KOPT-K1 (cell line): ENCODE results near the gene PPP1R12A.

Experiments
- H3K27ac ChIP-seq: fragments of 200-600 bp; sonication (generic); 2 replicates; pipeline ENCODE4 v1.5.1; 2016; ENCODE audit warnings: antibody characterized with exemption, mild to moderate bottlenecking, low read depth, low read length; ENCODE audit not compliant: poor library complexity, severe bottlenecking
- H3K36me3 ChIP-seq: fragments of 200-600 bp; sonication (generic); 2 replicates; pipeline ENCODE4 v1.5.1; 2017; ENCODE audit warnings: antibody characterized with exemption, mild to moderate bottlenecking, low read length, moderate library complexity; ENCODE audit not compliant: insufficient read depth
- H3K9me3 ChIP-seq: fragments of 200-600 bp; sonication (generic); 2 replicates; pipeline ENCODE4 v1.5.1; 2017; ENCODE audit warnings: antibody characterized with exemption, low read length, mild to moderate bottlenecking; ENCODE audit not compliant: insufficient read depth, poor library complexity, severe bottlenecking

The PPP1R12A gene

GRCh38 chr12:79850610-79851299 lies 84.1 kb downstream of the PPP1R12A start:
- Histone ChIP-seq H3K9me3 (peaks cover 38% of the 10 kb centered on the region), H3K27ac (no peak overlapping the region), H3K36me3 (peaks cover 13% of the 10 kb centered on the region; the same call in 1 of the 2 replicates)

DNA sequence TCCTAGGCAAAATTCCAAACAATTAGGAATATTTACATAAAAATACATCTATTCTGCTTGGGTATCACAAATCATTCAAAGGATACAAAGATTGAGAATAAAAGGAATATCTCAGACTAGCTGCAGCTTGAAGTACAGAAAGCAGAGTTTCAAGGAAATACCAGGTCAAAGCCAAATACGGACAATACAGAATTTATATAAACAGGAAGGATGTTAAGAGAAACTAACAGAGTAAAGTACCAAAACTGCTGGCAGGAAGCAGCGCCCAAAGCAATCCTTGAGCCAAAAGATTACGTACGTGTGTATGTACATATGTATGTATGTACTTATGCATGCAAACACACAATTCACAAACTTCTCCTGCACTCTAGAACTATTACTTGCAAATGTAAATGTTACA lies 86.6 kb downstream of the PPP1R12A start:
- Histone ChIP-seq H3K9me3 (peaks cover 30% of the 10 kb centered on the region), H3K27ac (no peak overlapping the region), H3K36me3 (peaks cover 32% of the 10 kb centered on the region)

DNA sequence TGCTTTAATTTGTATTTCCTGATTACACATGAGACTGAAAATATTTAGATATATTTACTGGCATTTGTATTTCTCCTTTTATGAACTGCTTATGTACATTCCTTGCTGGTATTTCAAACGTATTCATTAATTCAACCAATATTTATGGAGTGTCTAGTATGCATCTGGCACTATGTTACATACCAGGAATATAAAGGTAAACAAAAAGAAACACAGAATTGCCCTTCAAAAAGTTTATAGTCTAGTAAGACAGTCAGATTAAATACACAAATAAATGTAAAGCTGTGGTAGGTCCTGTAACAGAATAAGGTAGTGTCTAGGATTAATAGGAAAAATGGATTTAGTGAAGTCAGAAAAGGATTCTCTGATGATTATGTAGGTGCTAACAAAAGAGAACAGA lies 87.5 kb downstream of the PPP1R12A start:
- Histone ChIP-seq H3K9me3 (peaks cover 21% of the 10 kb centered on the region), H3K27ac (no peak overlapping the region), H3K36me3 (peaks cover 32% of the 10 kb centered on the region)

DNA sequence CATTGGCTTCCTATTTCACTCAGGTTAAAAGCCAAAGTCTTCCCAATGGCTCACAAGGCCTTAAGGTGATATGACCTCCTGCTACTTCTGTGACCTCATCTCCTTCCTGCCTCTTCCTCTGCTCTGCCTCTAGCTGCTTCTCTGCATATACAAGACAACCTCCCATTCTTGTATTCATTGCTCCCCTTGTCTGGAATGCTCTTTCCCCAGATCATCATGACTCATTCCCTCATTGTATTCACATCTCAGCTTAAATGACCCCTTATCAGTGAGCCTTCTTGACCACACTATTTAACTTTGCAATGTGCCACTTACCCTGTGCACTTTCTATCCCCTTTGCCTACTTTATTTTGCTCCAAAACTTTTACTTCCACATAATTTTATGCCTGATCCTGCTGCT lies 90.2 kb downstream of the PPP1R12A start:
- Histone ChIP-seq H3K9me3 (peaks cover 11% of the 10 kb centered on the region), H3K36me3 (peaks cover 55% of the 10 kb centered on the region), H3K27ac (no peak overlapping the region)

DNA sequence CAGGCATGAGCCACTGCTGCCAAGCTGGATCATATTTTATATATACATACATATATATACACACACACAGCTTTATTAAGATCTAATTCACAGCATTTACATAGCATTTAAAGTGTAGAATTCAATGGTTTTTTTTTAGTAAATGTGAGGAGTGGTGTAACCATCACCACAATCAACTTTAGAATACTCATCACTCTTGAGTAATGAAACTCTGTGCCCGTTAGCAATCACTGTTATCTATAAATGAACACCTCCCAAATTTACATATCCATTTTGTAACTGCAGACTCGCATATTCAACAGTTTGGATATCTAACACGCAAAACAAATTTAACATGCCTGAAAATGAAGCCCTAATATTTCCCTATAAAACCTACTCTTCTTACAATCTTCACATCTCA lies 90.9 kb downstream of the PPP1R12A start:
- Histone ChIP-seq H3K9me3 (peaks cover 18% of the 10 kb centered on the region), H3K36me3 (peaks cover 62% of the 10 kb centered on the region), H3K27ac (no peak overlapping the region)

DNA sequence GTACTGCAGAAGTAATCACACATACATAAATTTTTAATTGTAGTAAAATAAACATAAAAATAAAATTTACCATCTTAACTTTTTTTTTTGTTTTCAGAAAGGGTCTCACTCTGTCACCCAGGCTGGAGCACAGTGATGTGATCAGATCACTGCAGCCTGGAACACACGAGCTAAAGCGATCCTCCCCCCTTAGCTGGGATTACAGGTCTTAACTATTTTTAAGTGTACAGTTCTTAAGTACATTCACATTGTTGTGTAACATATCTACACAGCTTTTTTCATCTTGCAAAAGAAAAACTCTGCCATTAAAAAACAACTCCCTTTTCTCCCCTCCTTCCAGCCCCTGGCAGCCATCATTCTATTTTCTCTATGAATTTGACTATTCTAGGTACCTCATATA lies 92.3 kb downstream of the PPP1R12A start:
- Histone ChIP-seq H3K9me3 (peaks cover 32% of the 10 kb centered on the region), H3K27ac (no peak overlapping the region), H3K36me3 (peaks cover 76% of the 10 kb centered on the region)

DNA sequence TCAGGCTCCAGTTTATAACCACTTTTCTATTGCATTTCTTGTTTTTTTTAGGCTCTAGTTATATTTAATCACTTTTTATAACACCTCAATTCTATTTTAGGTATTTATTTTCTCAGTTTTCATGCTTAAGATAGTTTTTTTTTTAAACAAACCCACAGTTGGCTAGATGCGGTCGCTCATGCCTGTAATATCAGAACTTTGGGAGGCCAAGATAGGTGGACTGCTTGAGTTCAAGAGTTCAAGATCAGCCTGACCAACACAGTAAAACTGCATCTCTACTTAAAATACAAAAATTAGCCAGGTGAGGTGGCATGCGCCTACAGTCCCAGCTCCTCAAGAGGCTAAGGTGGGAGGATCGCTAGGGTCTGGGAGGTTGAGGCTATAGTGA lies 93.0 kb downstream of the PPP1R12A start:
- H3K9me3 ChIP-seq = peaks cover 35% of the 10 kb centered on the region
- H3K27ac ChIP-seq = no peak overlapping the region
- H3K36me3 ChIP-seq = peaks cover 79% of the 10 kb centered on the region

- Histone ChIP-seq H3K9me3 (peaks cover 35% of the 10 kb centered on the region), H3K27ac (no peak overlapping the region), H3K36me3 (peaks cover 79% of the 10 kb centered on the region)
Observed at GRCh38 chr12:79841248-79841877, 93.5 kb downstream of the PPP1R12A start.

- H3K27ac ChIP-seq = no peak overlapping the region
- peaks cover 73% of the 10 kb centered on the region for H3K36me3 ChIP-seq
- peaks cover 35% of the 10 kb centered on the region for H3K9me3 ChIP-seq
Observed at GRCh38 chr12:79838359-79838758, 96.5 kb downstream of the PPP1R12A start.

GRCh38 chr12:79837575-79837974 lies 97.3 kb downstream of the PPP1R12A start:
- H3K27ac ChIP-seq = no peak overlapping the region
- peaks cover 71% of the 10 kb centered on the region for H3K36me3 ChIP-seq
- H3K9me3 ChIP-seq = peaks cover 35% of the 10 kb centered on the region

DNA sequence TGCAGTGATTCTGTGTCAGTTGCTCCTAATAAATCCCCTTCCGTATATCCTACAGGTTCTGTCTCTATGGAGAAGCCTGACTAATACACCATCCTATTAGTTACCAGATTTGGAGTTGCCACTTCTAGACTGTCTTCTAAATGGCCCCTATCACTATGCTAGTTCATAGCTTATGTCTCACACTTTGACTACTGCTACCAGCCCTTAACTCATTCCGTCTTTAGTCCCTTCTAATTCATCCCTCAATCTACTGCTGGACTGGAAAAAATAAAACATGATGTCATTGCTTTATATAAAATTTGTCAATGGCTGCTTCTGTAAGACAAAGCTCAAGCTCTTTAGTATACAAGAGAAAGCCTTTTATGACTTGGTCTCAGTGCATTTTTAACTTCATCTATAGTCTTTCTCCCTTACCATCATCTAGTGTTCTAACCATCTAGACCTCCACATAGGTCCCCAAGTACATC lies 99.5 kb downstream of the PPP1R12A start:
- no peak overlapping the region for H3K27ac ChIP-seq
- H3K9me3 ChIP-seq = peaks cover 31% of the 10 kb centered on the region
- H3K36me3 ChIP-seq = peaks cover 67% of the 10 kb centered on the region

GRCh38 chr12:79834712-79835376 lies 100.1 kb downstream of the PPP1R12A start:
- Histone ChIP-seq H3K36me3 (peaks cover 67% of the 10 kb centered on the region), H3K9me3 (peaks cover 25% of the 10 kb centered on the region), H3K27ac (no peak overlapping the region)

DNA sequence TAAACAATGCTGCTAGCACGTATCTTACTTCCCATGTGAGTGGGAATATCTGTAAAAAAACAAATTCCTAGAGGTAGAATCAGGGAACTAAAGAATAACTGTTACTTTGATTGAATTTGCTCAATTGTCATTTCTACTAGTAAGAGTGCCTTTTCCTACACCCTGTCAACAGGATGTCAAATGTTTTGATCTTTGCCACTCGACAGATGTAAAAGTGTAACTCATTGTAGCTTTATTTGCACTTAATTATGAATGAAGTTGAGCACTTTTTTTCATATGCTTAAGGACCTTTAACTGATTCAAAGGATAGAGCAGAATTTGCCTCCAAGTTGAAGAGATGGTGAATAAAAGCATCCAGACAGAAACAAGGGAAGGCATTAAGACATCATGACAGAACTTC lies 104.5 kb downstream of the PPP1R12A start:
- Histone ChIP-seq H3K36me3 (peaks cover 71% of the 10 kb centered on the region), H3K27ac (no peak overlapping the region), H3K9me3 (no peaks in the 10 kb centered on the region)

- H3K36me3 ChIP-seq = peaks cover 69% of the 10 kb centered on the region
- no peak overlapping the region for H3K27ac ChIP-seq
- no peaks in the 10 kb centered on the region for H3K9me3 ChIP-seq
Observed at GRCh38 chr12:79828924-79829323, 106.0 kb downstream of the PPP1R12A start.

DNA sequence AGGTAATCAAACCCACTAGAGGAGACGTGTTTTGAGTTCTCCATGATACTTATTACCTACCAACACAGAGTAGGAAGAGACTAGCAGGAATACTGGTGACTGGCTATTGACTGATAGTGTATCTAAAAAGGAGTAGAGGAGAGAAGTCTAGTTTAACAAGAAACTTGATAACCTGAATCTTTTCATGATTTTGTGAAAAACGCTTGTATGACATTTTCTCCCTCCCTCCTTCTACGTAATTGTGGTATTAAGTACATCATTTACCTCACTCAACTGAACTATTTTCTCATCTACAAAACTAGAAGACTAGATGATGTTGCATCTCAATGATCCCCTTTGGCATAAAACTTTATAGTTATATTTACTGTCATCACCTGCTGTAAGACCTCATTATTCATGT lies 107.4 kb downstream of the PPP1R12A start:
- H3K36me3 ChIP-seq = peaks cover 66% of the 10 kb centered on the region
- H3K27ac ChIP-seq = no peak overlapping the region
- H3K9me3 ChIP-seq = no peaks in the 10 kb centered on the region
